Activated naive CD8-positive, alpha-beta T cell (primary cell): ENCODE measurements around the gene FBRSL1.

Experiments
- H3K27ac Mint-ChIP-seq: one replicate; pipeline ENCODE4 v1.8.0; 2021; ENCODE audit warnings: mixed read lengths
- H3K27me3 Mint-ChIP-seq: one replicate; pipeline ENCODE4 v1.8.0; 2021; ENCODE audit warnings: mixed read lengths
- H3K36me3 Mint-ChIP-seq: one replicate; pipeline ENCODE4 v1.8.0; 2021; ENCODE audit warnings: mixed read lengths
- H3K4me1 Mint-ChIP-seq: one replicate; pipeline ENCODE4 v1.8.0; 2021; ENCODE audit warnings: low read depth, mixed read lengths
- H3K4me3 Mint-ChIP-seq: one replicate; pipeline ENCODE4 v1.8.0; 2021; ENCODE audit warnings: mild to moderate bottlenecking, mixed read lengths
- H3K9me3 Mint-ChIP-seq: one replicate; pipeline ENCODE4 v1.8.0; 2021; ENCODE audit warnings: low read depth, mixed read lengths

FBRSL1 gene

DNA sequence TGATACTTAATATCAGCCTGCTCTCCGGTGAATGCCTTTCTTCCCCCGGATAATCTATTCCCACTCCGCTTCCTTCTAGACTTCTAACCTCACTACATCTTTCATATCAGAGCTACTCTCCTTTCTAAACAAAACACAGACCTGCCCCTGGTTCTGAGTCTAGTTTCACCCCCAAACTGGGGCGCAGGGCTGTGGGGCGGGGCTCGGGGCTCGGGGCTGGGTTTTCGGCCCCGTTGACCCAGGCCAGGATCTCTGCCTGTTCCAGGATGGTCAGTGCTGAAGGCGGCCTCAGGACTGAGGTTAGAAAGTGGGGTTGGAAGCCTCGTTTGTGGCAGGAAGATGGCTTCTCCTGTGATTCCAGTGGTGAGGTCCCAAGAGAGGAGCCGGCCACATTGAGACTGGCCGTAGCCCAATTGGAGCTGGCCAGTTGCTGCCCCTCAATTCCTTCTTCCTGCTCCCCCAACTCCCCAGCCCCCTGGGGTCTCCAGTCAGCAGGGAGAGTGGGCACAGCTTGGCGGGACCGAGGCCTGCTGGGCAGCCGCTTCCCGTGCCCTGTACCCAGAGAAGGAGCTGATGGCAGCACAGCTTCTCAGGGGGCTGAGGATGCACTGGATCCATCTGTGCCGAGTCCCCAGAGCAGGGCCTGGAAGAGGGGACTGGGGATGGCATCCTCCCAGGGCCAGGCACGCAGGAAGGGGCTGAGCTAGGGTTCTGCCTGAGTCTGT, 67.5 kb downstream of the FBRSL1 start:
- H3K9me3 Mint-ChIP-seq = no peaks in the 10 kb centered on the region
- no peak overlapping the region for H3K4me3 Mint-ChIP-seq
- H3K4me1 Mint-ChIP-seq = peaks cover 11% of the 10 kb centered on the region
- H3K27me3 Mint-ChIP-seq = peaks cover 1% of the 10 kb centered on the region
- no peaks in the 10 kb centered on the region for H3K36me3 Mint-ChIP-seq
- H3K27ac Mint-ChIP-seq = no peak overlapping the region

- Mint-ChIP-seq H3K27me3 (peaks cover 1% of the 10 kb centered on the region), H3K36me3 (no peaks in the 10 kb centered on the region), H3K4me3 (peak overlapping the region; percentile 77), H3K4me1 (peaks cover 11% of the 10 kb centered on the region), H3K27ac (no peak overlapping the region), H3K9me3 (no peaks in the 10 kb centered on the region)
Observed at GRCh38 chr12:132558042-132558856, 68.3 kb downstream of the FBRSL1 start.

GRCh38 chr12:132558861-132559623, 69.1 kb downstream of the FBRSL1 start:
- Mint-ChIP-seq H3K27ac (no peak overlapping the region), H3K36me3 (no peaks in the 10 kb centered on the region), H3K4me1 (peaks cover 11% of the 10 kb centered on the region), H3K27me3 (peaks cover 1% of the 10 kb centered on the region), H3K9me3 (no peaks in the 10 kb centered on the region), H3K4me3 (peak overlapping the region; percentile 77)

- Mint-ChIP-seq H3K9me3 (no peaks in the 10 kb centered on the region), H3K4me1 (peaks cover 11% of the 10 kb centered on the region), H3K27me3 (peaks cover 1% of the 10 kb centered on the region), H3K27ac (no peak overlapping the region), H3K36me3 (no peaks in the 10 kb centered on the region), H3K4me3 (peak overlapping the region; percentile 77)
Observed at GRCh38 chr12:132559652-132560363, 69.9 kb downstream of the FBRSL1 start.

GRCh38 chr12:132560364-132560613, 70.3 kb downstream of the FBRSL1 start:
- H3K4me3 Mint-ChIP-seq = no peak overlapping the region
- H3K27me3 Mint-ChIP-seq = peaks cover 1% of the 10 kb centered on the region

GRCh38 chr12:132560614-132561426, 70.9 kb downstream of the FBRSL1 start:
- Mint-ChIP-seq H3K27me3 (peaks cover 1% of the 10 kb centered on the region), H3K4me3 (peak overlapping the region; percentile 81), H3K9me3 (no peaks in the 10 kb centered on the region), H3K4me1 (peaks cover 13% of the 10 kb centered on the region), H3K36me3 (no peaks in the 10 kb centered on the region), H3K27ac (no peak overlapping the region)

More at GRCh38 chr12:132560364-132560613, 70.3 kb downstream of the FBRSL1 start:
- Mint-ChIP-seq H3K9me3 (no peaks in the 10 kb centered on the region), H3K27ac (no peak overlapping the region), H3K36me3 (no peaks in the 10 kb centered on the region), H3K4me1 (peaks cover 13% of the 10 kb centered on the region)
